HEK293 (cell line): ENCODE measurements around the gene IGF1R.

ENCODE experiments used
- CTCF ChIP-seq: fragments of 450-650 bp; formaldehyde crosslinking; IDR thresholded peaks from 2 replicates; pipeline ENCODE4 v1.5.1; 2016; ENCODE audit warnings: missing biosample characterization, missing genetic modification characterization
- HOXD13 ChIP-seq: sonication (generic); formaldehyde crosslinking; IDR thresholded peaks from 2 replicates; pipeline ENCODE4 v1.8.0; 2022; ENCODE audit warnings: missing genetic modification reagents, borderline replicate concordance
- ZBTB8A ChIP-seq: fragments of 450-650 bp; formaldehyde crosslinking; IDR thresholded peaks from 2 replicates; pipeline ENCODE4 v1.5.1; 2016; ENCODE audit warnings: missing biosample characterization, missing genetic modification characterization
- ZNF701 ChIP-seq: fragments of 450-650 bp; formaldehyde crosslinking; IDR thresholded peaks from 2 replicates; pipeline ENCODE4 v1.5.1; 2016; ENCODE audit warnings: missing biosample characterization, missing genetic modification characterization

DNA sequence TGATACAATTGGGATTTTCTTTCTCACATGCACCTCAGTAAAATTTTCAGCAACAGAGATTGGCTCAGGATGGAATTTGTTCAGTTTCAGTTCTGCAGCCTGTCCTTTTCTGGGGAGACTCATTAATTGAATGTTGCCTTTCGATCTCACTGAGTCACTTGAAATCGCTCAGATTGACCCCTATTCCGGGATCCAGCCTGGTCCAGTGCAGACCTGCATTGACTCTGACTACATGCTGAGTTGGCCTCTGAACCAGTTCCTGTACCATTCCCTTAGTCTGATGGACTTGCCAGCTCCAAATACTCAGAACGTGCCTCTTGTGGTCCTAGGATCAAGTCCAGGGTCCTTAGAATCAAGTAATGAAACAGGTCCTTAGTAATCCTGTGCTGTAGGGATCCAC, 9.4 kb downstream of the IGF1R start:
- TF ChIP-seq ZBTB8A: no peak
- no peak for TF ChIP-seq HOXD13
- no peak for TF ChIP-seq CTCF (tag by site-specific recombination)
- no peak for TF ChIP-seq ZNF701
